IPS-NIHi7 (cell line): ENCODE results near the gene ZNF343.

Experiments
- DNase-seq: peaks from one replicate; pipeline ENCODE4 v3.0.0; 2012; ENCODE audit warnings: mixed read lengths; ENCODE audit errors: extremely low spot score

The ZNF343 gene

GRCh38 chr20:2473516-2473915, 35.2 kb downstream of the ZNF343 start:
- no peak for DNase-seq

GRCh38 chr20:2470423-2471193, 38.1 kb downstream of the ZNF343 start, which contains the start of gene SNRPB:
TSS of gene SNRPB (minus strand) at chr20:2470789. CDS start at chr20:2470690, 99 bp downstream.
- DNase-seq, result peak; percentile 99

GRCh38 chr20:2469991-2470422, 38.7 kb downstream of the ZNF343 start:
- DNase-seq, result peak; percentile 48

- DNase-seq, result no peak
Measured at GRCh38 chr20:2468581-2469407, 39.9 kb downstream of the ZNF343 start.

GRCh38 chr20:2467412-2467811, 41.3 kb downstream of the ZNF343 start:
- DNase-seq, result no peak

GRCh38 chr20:2465100-2465499, 43.6 kb downstream of the ZNF343 start:
- DNase-seq, result no peak

GRCh38 chr20:2463616-2464365, 44.9 kb downstream of the ZNF343 start:
- no peak for DNase-seq

GRCh38 chr20:2462484-2462883, 46.2 kb downstream of the ZNF343 start:
- DNase-seq, result no peak

- no peak for DNase-seq
Measured at GRCh38 chr20:2460752-2461424, 47.8 kb downstream of the ZNF343 start.

- no peak for DNase-seq
Measured at GRCh38 chr20:2459981-2460751, 48.5 kb downstream of the ZNF343 start.

- no peak for DNase-seq
Measured at GRCh38 chr20:2458919-2459499, 49.7 kb downstream of the ZNF343 start.

- DNase-seq, result no peak
Measured at GRCh38 chr20:2455771-2456497, 52.8 kb downstream of the ZNF343 start.

GRCh38 chr20:2453792-2454191, 54.9 kb downstream of the ZNF343 start:
- DNase-seq, result no peak

- peak; percentile 87 for DNase-seq
Measured at GRCh38 chr20:2451939-2452732, 56.6 kb downstream of the ZNF343 start.

- DNase-seq, result no peak
Measured at GRCh38 chr20:2451422-2451821, 57.3 kb downstream of the ZNF343 start.

- no peak for DNase-seq
Measured at GRCh38 chr20:2449386-2449785, 59.3 kb downstream of the ZNF343 start.

- no peak for DNase-seq
Measured at GRCh38 chr20:2446845-2447244, 61.9 kb downstream of the ZNF343 start.
